ENCODE data around the gene FAM118B.
"Not testable (repeated sequence)": the region's sequence is repeated elsewhere in the genome, so short reads cannot be mapped to it uniquely, and the experiment has no call there.

FAM118B gene

DNA sequence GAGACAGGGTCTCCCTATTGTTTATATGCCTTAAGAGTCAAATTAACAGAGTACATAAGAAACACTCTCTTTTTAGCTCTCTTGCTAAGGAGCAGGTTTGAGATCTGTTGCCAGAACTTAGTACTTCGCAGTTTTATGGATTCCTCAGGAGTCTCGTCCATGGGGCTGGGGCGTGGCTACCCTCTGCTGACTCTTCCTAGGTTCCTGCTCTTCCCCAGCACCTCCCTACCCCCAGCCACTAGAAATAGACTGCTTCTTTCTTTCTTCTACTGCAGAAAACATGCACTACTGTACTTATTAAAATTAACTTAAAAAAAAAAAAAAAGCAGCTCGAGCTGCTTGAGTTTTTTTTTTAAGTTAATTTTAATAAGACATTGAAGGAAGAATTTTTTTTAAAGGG lies 8.0 kb downstream of the FAM118B start:
- DNase-seq, result no peak

DNA sequence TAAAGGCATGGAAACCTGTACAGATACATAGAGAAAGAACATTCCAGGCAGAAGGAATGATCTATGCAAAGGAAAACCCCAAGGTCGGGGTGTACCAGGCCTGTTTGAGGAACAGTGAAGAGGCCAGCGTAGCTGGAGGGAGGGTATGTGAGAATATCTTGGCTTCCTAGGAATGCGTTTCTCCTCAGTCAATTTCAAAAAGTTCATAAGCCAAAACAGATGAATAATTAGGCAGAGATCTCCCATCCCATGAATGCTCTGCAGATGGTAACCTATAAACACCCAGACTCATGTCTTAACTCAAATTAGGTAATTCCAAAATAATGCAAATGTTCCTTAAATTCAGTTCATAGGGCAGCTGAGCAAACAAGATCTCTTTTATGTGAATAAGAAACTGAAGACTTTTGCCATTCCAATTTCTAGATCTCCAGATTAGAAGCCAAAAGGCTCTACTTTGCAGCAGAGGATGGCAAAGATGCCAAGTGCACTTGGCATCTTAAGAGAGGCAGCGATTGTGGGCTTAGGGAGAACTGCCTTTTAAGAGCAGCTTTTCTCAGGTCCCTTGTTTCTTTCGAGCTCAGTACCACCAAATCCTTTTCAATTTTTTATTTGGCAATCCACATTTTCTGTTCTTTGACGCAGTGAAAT lies 13.2 kb downstream of the FAM118B start:
- DNase-seq, result no peak

DNA sequence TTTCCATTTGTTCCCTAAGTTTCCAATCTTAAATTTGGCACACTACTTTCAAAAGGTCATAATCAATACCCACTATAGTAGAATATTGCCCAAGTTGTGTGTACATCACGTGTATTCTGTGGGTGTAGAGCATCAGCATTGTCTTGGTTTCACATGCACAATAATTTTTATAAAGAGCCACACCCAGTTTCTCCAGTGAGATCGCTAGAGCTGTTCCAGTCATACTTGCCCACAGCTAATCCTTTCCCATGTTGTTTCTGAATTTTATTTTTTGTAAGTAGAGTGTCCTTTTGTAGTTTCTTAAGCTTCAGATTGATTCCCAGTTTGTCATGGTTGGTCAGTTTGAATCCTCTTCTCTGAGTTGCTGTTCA lies 13.7 kb downstream of the FAM118B start:
- DNase-seq, result no peak

DNA sequence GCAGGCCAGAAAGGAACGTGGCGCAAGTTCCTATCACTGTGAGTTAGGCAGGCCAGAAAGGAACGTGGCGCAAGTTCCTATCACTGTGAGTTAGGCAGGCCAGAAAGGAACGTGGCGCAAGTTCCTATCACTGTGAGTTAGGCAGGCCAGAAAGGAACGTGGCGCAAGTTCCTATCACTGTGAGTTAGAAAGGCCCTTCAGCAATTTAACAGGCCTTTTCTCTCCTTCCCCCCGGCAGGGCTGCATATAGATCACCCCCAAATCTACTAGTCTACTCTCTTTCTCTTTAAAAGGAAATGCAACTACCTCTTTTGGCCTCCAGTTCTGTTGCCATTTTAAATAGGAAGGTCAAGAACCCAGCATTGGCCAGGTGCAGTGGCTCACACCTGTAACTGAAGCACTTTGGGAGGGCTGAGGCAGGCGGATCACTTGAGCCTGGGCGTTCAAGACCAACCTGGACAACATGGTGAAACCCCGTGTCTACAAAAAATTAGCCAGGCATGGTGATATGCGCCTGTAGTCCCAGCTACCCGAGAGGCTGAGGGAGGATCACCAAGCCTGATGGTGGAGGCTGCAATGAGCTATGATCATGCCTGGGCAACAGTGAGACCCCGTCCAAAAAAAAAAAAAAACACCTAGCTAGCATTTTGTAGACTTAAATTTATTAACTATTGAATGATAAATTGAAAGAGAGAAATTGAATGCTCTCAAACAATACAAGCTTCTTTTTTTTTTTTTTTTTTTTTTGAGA lies 14.9 kb downstream of the FAM118B start:
- no peak for DNase-seq

DNA sequence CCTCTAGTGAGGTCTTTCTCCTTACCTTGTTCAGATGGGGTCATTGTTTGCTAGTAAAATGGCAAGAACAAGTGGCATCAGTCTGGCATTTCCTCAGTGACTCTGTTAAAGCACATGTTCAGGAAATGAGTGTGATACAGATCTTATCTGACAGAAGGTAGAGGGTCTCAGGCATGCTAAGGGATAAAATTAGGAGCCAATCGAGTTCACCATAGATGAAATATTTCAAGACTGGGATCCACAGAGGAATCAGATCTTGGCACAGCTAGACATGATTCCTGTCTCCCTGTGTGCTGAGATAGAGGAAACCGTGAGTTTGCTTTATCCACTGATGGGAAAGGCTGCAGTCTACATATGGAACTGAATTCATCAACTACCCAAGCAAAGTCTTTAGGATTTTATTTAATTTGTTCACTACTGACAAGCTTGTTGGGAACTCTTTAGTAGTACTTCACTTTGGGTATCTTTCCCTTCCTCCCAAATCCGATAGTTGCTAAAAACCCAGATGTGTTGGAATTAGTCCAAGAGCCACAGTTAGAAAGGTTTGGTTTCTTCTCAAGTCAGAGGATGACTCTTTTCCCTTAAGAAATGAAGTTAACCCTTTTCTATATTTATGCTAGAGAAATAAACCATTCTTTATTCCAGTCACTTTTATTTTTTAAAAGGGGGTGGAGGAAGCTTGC lies 18.4 kb downstream of the FAM118B start:
- peak; percentile 57 for DNase-seq

DNA sequence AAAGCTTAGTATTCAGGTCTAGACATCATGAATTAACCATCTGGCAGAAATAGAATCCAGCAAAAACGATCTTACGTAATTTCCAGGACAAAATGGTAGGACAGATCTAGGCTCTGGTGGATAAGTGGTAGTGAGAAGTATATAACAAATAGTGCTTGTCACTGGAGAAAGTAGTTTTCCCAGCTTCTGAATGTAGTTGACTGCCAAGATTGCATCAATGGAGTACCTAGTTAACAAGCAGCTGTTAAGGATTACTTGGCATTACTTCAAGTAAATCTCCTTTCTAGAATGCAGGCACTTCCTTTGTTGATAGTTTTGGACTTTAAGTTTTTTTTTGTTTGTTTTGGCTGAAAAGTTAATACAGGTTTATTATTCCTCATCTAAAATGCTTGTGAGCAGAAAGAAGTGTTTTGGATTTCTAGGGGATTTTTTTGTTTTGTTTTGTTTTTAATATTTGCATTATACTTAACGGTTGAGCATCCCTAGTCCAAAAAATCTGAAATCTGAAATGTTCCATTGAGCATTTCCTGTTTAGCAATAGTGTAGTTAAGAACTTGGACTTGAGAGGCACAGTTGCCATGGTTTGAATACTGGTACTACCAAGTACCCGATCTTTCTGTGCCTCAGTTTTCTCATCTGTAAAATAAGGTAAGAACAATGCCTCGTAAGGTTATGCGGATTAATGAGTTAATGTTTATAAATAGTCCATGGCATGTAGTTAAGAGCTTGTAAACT lies 20.3 kb downstream of the FAM118B start:
- peak; percentile 15 for DNase-seq

DNA sequence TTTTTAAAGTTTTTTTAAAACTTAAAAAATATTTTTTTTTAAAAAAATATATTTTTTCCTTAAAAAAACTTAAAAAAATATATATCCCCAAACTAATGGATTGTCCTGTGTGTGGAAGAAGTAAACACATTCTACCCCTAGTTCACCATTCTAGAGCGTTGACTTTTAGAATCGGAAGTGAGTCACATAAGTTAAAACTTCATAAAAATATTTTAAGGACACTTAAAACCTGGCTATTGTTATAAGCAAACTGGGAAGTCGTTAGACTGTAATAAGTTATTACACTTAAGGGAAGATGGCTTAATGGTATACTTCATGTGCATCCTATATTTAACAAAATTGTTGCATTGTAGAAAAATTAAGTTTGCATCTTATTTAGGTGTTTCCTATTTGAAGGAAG lies 21.1 kb downstream of the FAM118B start:
- no peak for DNase-seq

DNA sequence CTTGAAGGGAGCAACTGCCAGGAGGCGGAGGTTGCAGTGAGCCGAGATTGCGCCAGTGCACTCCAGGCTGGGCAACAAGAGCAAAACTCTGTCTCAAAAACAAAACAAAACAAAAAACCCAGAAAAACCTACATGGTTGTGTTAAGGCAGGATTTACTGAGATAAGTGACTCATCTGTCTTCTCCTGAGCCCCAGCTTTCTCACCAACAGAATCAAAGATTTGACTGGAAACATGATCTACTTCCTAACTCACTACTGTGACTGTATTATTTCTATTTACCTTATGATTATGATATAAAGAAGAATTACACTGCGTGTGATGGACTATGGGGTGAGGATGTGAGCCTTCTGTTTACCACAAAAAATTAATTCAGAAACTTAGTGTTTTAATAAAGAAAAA lies 21.8 kb downstream of the FAM118B start:
- peak; percentile 19 for DNase-seq

DNA sequence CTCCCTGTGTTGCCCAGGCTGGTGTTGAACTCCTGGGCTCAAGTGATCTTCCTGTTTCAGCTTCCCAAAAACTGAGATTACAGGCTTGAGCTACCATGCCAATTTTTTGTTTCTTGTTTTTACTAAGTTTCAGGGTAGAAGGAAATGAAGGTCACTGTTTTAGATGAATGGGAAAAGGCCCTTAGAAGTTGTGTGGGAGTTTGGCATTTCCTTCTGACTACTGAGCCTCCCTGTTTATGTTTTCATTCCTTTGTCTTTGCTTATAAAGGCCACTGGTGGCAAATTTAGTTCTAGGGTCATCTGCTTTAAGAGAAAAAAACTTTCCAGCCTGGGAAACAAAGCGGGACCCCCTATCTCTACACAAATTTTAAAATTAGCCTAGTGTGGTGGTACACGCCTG lies 35.1 kb downstream of the FAM118B start:
- no peak for DNase-seq

DNA sequence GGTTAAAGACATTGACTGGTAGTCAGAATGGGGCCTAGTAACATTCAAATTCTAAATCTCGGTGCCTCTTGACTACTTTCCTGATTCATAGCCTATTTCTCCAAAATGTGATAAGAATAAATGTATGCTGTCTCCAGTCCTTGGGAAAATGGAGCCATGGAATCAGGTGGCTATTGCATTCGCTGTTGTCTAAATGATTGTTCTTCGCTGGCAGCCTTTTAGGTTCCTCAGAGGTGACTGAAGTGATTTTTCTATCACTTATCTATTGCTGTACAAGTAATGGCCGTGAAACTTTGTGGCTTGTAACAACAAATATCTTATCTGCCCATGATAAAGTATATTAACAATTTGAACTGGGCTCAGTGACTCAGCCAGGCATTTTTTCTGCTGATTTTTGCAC lies 41.7 kb downstream of the FAM118B start:
- no peak for DNase-seq

DNA sequence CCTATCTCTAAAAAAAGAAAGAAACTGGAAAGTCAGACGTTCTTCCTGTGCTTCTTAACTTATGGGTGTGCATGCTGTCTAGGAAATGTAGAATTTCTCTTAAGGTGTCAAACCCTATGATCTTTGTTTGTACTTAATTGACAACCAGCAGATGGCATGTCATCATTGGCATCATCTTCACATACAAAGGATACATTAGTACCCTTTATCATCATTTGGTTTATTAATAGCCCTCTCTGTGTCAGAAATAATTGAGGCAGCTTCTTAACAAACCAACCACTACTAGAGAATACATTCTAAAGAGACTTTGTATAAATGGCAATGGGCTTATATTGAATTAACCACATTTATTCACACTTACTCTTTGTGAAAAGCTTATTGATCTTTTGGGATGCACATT lies 43.2 kb downstream of the FAM118B start:
- DNase-seq, result no peak

DNA sequence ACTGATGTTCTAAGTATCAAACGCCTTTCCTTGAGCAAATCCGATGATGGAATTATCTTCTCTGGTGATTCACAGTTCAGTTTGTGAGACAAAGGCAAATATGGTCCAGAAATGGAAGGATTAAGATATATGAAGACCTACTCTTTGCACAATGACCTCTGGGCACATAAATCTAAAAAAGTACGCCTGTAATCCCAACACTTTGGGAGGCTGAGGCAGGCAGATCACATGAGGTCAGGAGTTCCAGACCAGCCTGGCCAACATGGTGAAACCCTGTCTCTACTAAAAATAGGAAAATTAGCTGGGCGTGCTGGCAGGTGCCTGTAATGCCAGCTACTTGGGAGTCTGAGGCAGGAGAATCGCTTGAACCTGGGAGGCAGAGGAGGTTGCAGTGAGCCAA lies 43.9 kb downstream of the FAM118B start:
- not testable (repeated sequence) for DNase-seq

DNA sequence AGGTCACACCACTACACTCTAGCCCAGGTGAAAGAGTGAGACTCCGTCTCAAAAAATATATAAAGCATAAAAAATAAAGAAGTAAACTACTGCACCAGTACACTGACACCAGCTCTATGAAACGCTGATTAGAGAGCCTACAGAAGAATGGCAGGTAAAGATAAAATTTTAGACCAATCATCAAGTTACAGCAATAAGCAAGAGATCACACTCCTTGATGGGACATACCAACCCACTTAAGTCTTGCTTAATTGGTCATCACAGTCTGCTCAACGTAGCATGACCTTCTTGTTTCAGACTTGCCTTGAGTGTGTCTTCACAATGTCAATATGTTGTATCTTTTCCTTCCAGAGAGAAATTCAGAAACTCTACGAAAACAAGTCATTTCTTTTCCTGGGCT lies 44.6 kb downstream of the FAM118B start:
- DNase-seq, result no peak

DNA sequence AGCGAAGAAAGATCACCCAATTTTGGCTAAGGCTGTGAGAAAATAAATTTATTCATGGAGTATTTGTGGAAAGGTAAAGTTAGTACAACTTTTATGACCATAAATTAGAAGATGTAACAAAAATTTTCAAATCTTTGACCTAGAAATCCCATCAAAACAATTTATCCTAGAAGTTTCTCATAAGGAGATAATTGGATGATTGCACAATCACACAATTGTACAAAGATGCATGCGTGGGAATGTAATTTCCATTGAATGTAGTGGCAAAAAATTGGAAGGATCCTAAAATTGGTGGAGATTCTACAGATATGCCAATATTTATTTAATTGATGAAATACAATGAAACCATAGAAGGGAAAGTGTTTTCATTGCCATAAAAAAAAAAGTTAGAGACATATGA lies 45.6 kb downstream of the FAM118B start:
- no peak for DNase-seq

DNA sequence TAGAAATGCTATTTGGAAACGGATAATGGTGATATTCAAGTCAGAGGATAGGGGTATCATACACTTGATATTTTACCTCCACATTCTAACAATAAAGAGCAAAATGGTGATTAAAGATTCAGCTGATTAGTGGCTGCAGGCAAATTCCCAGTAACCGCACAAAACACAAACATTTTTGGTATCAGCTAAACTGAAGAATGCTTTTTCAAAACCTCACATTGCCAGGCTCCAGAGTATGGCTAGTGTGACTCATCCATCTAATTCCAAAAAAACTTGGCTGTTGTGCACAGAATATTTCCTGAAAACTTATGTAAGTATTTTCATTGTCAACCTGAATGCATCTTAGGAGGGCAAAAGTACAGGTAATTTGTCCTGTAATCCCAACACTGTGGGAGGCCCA lies 46.2 kb downstream of the FAM118B start:
- DNase-seq, result peak; percentile 60

DNA sequence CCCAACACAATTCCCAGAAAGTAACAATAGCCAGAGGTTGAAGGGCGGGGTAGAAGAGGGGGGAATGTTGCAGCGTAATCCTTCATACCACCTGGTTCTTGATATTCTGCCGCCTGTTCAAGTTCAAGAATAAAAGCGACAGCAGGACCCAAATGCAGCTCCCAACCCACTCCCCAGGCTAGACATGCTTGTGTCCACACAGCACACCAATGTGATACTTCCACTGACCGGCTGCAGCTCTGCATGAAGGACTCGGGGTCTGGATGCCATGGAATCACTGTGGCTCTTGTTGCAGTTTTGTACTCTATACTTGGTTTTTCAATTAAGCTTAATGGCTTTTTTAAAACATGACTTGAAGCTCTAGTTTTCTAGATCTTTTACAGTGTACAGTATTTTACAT lies 50.6 kb downstream of the FAM118B start:
- DNase-seq, result no peak

DNA sequence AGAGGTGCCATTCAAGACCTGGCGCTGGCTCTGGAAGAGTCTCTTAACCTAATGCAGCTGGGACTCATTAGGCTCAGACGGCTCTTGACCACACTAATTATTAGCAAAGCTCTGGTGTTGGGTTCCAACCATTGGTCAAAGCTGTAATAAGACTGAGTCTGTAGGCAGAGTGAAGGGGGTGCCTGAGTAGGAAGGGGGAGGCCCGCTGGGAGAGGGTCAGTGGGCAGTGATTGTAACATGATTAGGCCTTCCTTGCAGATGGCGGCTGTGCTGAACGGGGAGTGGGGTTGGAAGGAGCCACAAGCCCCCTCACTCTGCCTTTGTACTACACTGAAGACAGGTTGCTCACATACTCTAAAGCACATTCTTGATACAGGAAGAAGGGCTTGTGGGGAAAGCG lies 51.9 kb downstream of the FAM118B start:
- DNase-seq, result no peak

DNA sequence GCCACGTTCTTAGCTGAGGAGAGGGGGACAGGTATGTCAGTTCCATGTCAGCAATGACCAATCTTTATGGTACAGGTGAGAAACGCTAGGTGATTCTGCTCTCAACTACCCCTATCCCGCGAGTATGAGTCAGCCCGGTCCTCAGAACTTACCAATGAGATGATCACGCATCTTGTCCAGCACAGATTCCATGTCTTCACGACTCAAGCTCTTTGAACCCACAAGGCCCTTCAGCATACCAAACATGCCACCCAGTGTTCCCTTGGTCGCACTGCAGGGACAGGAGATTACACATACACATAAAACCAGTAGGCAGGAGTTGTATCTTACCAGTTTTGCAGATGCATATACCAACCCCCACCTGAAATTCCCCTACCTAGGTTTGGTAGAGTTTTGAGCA lies 54.2 kb downstream of the FAM118B start:
- no peak for DNase-seq

DNA sequence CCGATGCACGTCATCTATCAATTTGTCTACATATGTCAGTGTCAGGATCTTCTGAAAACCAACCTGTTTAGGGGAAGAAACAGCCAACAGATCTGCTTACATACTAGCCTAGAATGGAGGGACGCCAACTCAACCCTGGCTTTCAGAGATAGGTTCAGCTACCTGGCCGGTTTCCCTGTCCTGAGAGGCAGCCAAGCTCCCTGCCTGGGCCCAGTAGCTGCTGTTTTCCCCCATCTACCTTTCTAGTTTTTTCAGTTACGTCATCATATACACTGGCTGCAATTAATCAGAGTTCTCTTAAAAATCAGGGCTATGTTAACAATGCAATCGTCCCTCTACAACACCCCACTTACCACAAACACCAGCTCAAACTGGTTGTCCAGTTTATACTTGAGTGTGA lies 56.1 kb downstream of the FAM118B start:
- no peak for DNase-seq

DNA sequence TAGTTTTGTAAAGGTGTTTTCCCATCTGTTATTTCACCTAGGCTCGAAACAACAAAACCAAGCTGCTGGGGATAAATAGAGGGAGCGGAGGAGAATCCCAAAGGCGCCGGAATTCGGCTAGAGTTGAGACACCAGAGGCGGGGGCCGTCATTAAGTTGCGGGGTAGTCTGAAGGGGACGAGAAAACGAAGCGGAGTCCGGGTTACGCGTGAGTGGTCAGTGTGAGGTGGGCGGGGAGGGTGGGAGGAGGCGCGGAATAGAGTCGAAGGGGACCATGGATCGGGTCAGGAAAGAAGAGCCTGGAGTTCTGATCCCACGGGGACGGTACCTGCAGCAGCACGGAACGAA lies 56.8 kb downstream of the FAM118B start:
- DNase-seq, result no peak

DNA sequence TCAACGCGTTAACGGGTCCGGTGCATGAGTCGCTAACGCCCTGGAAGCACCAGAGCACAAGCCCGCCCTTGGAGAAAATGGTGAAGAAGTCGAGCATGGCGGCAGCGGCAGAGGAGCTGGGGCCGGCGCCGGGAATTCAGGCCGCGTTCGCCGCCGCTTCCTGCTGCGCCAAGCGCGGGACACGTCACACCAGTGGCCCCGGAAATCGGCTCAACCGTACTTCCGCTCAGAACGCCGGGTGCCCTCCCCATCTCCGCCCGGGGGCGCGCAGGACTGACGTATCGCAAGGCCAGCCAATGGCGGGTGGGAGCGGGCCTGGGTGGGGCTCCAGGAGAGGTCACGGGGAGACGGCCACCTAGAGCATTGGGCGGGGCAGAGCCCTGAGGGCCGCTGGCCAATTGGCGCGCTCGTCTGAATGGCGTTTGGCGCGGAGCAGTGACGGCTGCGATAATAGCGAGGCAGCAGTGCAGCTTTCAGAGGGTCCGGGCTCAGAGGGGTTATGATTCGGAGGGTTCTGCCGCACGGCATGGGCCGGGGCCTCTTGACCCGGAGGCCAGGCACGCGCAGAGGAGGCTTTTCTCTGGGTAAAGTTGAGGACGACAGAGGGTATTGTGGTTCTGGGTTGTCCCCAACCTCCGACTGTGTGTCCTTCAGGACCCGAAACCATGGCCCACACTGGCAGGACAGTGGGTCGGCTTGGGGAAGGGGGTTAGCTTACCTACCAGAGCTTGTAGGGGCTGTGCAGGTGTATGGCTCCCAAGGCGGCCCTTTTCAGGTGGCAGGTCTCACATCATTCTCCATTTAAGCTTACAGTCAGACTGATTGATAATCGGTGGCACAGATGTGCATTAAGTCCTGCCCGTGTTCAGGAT lies 57.4 kb downstream of the FAM118B start, which contains the start of the genes FOXRED1 and SRPRA:
TSS of gene FOXRED1 (plus strand) at position 447 of the 872 bp plus-strand sequence. CDS start at position 500, 53 bp downstream.
TSS of gene SRPRA (minus strand) at position 188 of the 872 bp plus-strand sequence. CDS start at position 97, 91 bp downstream.
- DNase-seq, result peak; percentile 99

DNA sequence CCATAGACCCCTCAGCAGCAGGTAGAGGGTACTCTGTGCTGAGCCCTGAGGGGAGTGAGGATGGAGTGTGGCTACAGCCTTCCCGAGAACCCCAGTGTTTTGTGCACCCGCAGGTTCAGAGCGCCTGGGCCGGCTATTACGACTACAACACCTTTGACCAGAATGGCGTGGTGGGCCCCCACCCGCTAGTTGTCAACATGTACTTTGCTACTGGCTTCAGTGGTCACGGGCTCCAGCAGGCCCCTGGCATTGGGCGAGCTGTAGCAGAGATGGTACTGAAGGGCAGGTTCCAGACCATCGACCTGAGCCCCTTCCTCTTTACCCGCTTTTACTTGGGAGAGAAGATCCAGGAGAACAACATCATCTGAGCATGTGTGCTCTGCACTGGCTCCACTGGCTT lies 65.7 kb downstream of the FAM118B start:
- DNase-seq, result no peak
